ENCODE data around the gene PSIP1. TPM values are rescaled to one million over a fixed set of nuclear protein-coding genes. Genes with fewer than 3 reads are reported as not detected.

PSIP1 gene
- total and polyA plus RNA-seq, 2 of the 4 experiments (the other 2 are of a cell fraction) = 21.8 to 27.2 TPM

DNA sequence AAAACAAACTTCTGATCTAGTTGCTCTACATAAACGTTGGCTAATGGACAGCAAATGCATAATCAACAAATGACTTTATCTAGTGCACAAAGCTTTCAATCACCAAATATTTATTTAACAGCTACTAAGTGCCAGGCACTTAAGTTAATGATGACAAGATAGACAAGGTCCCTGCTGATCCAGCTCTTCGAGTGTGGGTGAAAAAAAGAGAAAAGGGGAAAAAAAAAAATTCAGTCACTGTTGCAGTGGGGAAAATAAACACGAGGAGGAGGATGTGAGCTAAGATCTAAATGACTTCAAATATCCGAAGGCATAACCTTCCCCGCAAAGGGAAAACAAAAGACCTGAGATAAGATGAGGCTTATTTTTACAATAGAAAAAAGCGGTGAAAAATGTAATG, 9.6 kb downstream of the PSIP1 start:
- no TSS peak for BruUV-seq (replicated peaks)
- H4K91ac ChIP-seq (ENCODE audit: insufficient read depth, low read depth, low read length) = no peak overlapping the region
- ChIA-PET CTCF (interaction anchor here (0.6 kb wide), 1 partner anchor 24 kb away, joined by 3 read pairs; no protein-coding TSS in a partner anchor), POLR2A (ENCODE audit: unreplicated experiment) (no interaction called here)
- no peaks in the 10 kb centered on the region for H4K20me1 ChIP-seq (ENCODE audit: insufficient read depth, low read length)
- ATAC-seq (ENCODE audit: low read depth) (no peak), DNase-seq (no peak)
- no peak overlapping the region for H4K5ac ChIP-seq (ENCODE audit: low read depth, low read length)
- H3K9me1 ChIP-seq (ENCODE audit: insufficient read depth, low read length) = no peaks in the 10 kb centered on the region
- H3K79me1 ChIP-seq (ENCODE audit: low read depth in 1 of 2, low read length in 2 of 2) = peaks cover 3 to 48% of the 10 kb centered on the region in 2 experiments; a peak in 3 of 4 replicates
- H2BK20ac ChIP-seq (ENCODE audit: low read depth, low read length) = no peak overlapping the region
- in situ Hi-C loops (cut with MboI; ENCODE audit: low sequenced_read_pairs) (no loop called here), intact Hi-C loops (cut with micrococcal nuclease) (no loop called here), dilution Hi-C loops (cut with HindIII; ENCODE audit: low sequenced_read_pairs, unreplicated experiment) (no loop called here)
- H2BK15ac ChIP-seq (ENCODE audit: low read depth, low read length) = no peak overlapping the region
- H3K9me3 ChIP-seq (ENCODE audit: control insufficient read depth, insufficient read depth, low read length) = no peaks in the 10 kb centered on the region
- H3K27ac ChIP-seq (ENCODE audit: insufficient read depth, low read length) = no peak overlapping the region
- no peak overlapping the region for H3K18ac ChIP-seq (ENCODE audit: low read depth, low read length)
- no peak overlapping the region for H3K56ac ChIP-seq (ENCODE audit: extremely low read depth, insufficient read depth, low read length)
- H3K4me1 ChIP-seq (ENCODE audit: control insufficient read depth, insufficient read depth, low read length) = 0 out of 2 replicates have a peak, but pooled peaks cover 1% of the 10 kb centered on the region
- TF ChIP-seq SMC3 (IDR thresholded peaks at IDR 0.05; ENCODE audit: low read depth, low read length) = no peak
- no peak for TF ChIP-seq USF2 (IDR thresholded peaks at IDR 0.05; ENCODE audit: low read depth, low read length)
- no peak for TF ChIP-seq RFX5 (IDR thresholded peaks at IDR 0.05; ENCODE audit: low read depth, low read length)
- TF ChIP-seq MAZ (IDR thresholded peaks at IDR 0.05; ENCODE audit: borderline replicate concordance, low read depth, low read length) = no peak
- TF ChIP-seq CTCF (conservative IDR thresholded peaks at IDR 0.05; ENCODE audit: low read depth, low read length) = peak; percentile 29; the same call in 1 of the 2 replicates
- no peak for TF ChIP-seq MXI1 (IDR thresholded peaks at IDR 0.05; ENCODE audit: borderline replicate concordance, low read depth, low read length)
- TF ChIP-seq FOS (IDR thresholded peaks at IDR 0.05; ENCODE audit: low read depth, low read length) = no peak
- no peak for TF ChIP-seq POLR2A (IDR thresholded peaks at IDR 0.05; ENCODE audit: low read depth, low read length)
- no peak for TF ChIP-seq ELK1 (IDR thresholded peaks at IDR 0.05; ENCODE audit: borderline replicate concordance, low read depth, low read length)
- peaks cover 5% of the 10 kb centered on the region for H3K36me3 ChIP-seq (ENCODE audit: control insufficient read depth, insufficient read depth, low read length)
- H2BK120ac ChIP-seq (ENCODE audit: low read depth, low read length) = no peak overlapping the region
- H2AFZ ChIP-seq (replicated peaks; ENCODE audit: low read length, poor library complexity) = no peak overlapping the region
- H3K27me3 ChIP-seq (ENCODE audit: control insufficient read depth, insufficient read depth, low read length) = no peaks in the 10 kb centered on the region
- H3K4ac ChIP-seq (ENCODE audit: low read depth, low read length) = no peak overlapping the region
- no peak overlapping the region for H2AK5ac ChIP-seq (ENCODE audit: low read depth, low read length)
- no peak overlapping the region for H3K4me2 ChIP-seq (ENCODE audit: low read depth, low read length)
- H2AK9ac ChIP-seq (replicated peaks; ENCODE audit: low read depth, low read length, poor library complexity) = no peak overlapping the region
- no peak overlapping the region for H3K23ac ChIP-seq (ENCODE audit: low read depth, low read length)
- 32% methylated on average over 3 of the region's 6 CpGs; no CpG with 5 or more reads in 1 of the 2 experiments for WGBS, 2 experiments (ENCODE audit: extremely low coverage in 2 of 2, insufficient read length in 1 of 2)
- no peak overlapping the region for H2BK5ac ChIP-seq (ENCODE audit: low read depth, low read length, poor library complexity, severe bottlenecking)
- no peak overlapping the region for H3K14ac ChIP-seq (replicated peaks; ENCODE audit: low read depth, low read length)
- no peak overlapping the region for H4K8ac ChIP-seq (ENCODE audit: low read depth in 2 of 2, low read length in 2 of 2)
- no peak overlapping the region for H3K9ac ChIP-seq (ENCODE audit: low read depth, low read length)
- no peak overlapping the region for H3K4me3 ChIP-seq (ENCODE audit: insufficient read depth, low read depth, low read length)
